ENCODE results near the gene SCFD1.
"Not testable (repeated sequence)": the region's sequence is repeated elsewhere in the genome, so short reads cannot be mapped to it uniquely, and the experiment has no call there.

DNA sequence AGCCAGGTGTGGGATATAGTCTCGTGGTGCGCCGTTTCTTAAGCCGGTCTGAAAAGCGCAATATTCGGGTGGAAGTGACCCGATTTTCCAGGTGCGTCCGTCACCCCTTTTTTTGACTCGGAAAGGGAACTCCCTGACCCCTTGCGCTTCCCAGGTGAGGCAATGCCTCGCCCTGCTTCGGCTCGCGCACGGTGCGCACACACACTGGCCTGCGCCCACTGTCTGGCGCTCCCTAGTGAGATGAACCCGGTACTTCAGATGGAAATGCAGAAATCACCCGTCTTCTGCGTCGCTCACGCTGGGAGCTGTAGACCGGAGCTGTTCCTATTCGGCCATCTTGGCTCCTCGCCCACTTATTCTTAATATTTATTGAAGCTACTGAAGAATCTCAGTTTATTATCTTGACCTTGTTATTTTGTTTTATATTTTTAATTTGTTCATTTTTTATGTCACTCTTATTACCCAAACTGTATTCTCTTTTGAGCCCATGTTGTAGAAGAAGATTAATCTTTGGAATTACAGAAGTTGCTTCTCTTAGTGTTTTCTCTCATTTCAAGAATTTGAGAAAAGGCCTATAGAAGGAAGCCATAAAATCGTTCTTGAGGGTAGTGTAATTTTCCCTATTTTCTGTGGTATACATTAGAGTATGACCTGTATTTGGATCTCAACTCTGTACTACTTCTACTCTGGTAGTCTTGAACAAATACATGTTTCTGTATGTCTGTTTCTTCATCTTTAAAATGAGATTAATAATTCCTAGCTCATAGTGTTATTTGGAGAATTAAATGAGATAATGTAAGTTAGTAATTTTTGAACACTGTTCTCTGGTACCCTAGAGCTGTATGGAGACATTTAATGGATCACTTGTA is 68.6 kb downstream of the SCFD1 start:
- not testable (repeated sequence) for TF ChIP-seq SP1 (IDR thresholded peaks at IDR 0.05); BHLHE40 (IDR thresholded peaks at IDR 0.05; ENCODE audit: borderline replicate concordance); FOXM1 (IDR thresholded peaks at IDR 0.05; ENCODE audit: borderline replicate concordance); ELF4 (IDR thresholded peaks at IDR 0.05); TARDBP (IDR thresholded peaks at IDR 0.05)
- TF ChIP-seq L3MBTL2 (conservative IDR thresholded peaks at IDR 0.05), result peak; percentile 33; the same call in 1 of the 2 replicates
